ENCODE data around the gene ERRFI1.

GRCh38 chr1:8047112-8047511 is 21.0 kb upstream of the ERRFI1 start:
- TF ChIP-seq, protein P1, sequence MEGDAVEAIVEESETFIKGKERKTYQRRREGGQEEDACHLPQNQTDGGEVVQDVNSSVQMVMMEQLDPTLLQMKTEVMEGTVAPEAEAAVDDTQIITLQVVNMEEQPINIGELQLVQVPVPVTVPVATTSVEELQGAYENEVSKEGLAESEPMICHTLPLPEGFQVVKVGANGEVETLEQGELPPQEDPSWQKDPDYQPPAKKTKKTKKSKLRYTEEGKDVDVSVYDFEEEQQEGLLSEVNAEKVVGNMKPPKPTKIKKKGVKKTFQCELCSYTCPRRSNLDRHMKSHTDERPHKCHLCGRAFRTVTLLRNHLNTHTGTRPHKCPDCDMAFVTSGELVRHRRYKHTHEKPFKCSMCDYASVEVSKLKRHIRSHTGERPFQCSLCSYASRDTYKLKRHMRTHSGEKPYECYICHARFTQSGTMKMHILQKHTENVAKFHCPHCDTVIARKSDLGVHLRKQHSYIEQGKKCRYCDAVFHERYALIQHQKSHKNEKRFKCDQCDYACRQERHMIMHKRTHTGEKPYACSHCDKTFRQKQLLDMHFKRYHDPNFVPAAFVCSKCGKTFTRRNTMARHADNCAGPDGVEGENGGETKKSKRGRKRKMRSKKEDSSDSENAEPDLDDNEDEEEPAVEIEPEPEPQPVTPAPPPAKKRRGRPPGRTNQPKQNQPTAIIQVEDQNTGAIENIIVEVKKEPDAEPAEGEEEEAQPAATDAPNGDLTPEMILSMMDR (IDR thresholded peaks at IDR 0.05), result no peak
- TF ChIP-seq POLR2AphosphoS5 (IDR thresholded peaks at IDR 0.05) (peak; percentile 10 to 21 (median 12)), EP300 (IDR thresholded peaks at IDR 0.05; ENCODE audit: low read depth) (no peak), POLR2A (IDR thresholded peaks at IDR 0.05) (no peak)
